ENCODE results near the gene C12orf50. TPM values are rescaled to one million over a fixed set of nuclear protein-coding genes. Genes with fewer than 3 reads are reported as not detected.

C12orf50 gene
- total and polyA plus RNA-seq, 2 experiments from 2014 or later, result not detected

DNA sequence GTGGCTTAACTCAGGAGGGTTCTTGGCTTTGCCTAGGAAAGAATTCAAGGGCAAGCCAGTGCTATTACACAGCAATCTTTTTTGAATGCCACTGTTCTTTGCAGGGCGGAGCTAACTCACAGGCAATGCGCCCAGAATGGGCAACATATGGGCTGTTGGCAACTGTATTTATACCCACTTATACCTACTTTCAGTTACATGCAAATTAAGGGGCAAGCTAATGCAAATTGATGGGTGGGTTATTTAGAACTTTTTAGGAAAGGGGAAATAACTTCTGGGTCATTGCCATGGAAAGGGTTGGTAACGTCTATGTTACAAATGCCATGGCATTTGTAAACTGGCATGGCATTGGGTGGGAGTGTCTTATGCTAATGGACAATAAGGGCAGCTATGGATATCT, 85.4 kb downstream of the C12orf50 start:
- H3K4me3 ChIP-seq, result no peak overlapping the region
- no peaks in the 10 kb centered on the region for H3K9me2 ChIP-seq (replicated peaks; ENCODE audit: insufficient read depth)
- TF ChIP-seq EZH2phosphoT487 (IDR thresholded peaks at IDR 0.05; ENCODE audit: low read depth, severe bottlenecking, unreplicated experiment) (no peak), EZH2 (IDR thresholded peaks at IDR 0.05; ENCODE audit: borderline replicate concordance) (no peak)
- TF ChIP-seq, protein P1, sequence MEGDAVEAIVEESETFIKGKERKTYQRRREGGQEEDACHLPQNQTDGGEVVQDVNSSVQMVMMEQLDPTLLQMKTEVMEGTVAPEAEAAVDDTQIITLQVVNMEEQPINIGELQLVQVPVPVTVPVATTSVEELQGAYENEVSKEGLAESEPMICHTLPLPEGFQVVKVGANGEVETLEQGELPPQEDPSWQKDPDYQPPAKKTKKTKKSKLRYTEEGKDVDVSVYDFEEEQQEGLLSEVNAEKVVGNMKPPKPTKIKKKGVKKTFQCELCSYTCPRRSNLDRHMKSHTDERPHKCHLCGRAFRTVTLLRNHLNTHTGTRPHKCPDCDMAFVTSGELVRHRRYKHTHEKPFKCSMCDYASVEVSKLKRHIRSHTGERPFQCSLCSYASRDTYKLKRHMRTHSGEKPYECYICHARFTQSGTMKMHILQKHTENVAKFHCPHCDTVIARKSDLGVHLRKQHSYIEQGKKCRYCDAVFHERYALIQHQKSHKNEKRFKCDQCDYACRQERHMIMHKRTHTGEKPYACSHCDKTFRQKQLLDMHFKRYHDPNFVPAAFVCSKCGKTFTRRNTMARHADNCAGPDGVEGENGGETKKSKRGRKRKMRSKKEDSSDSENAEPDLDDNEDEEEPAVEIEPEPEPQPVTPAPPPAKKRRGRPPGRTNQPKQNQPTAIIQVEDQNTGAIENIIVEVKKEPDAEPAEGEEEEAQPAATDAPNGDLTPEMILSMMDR (IDR thresholded peaks at IDR 0.05; ENCODE audit: poor library complexity), result no peak
- H3K79me2 ChIP-seq, result no peaks in the 10 kb centered on the region
- no peaks in the 10 kb centered on the region for H3K4me1 ChIP-seq (ENCODE audit: insufficient read depth)
- DNase-seq (ENCODE audit: low spot score), result no peak
- H4K20me1 ChIP-seq (ENCODE audit: insufficient read depth, poor library complexity, severe bottlenecking), result no peaks in the 10 kb centered on the region
- H3K27ac ChIP-seq, result no peak overlapping the region
- H2AFZ ChIP-seq, result no peak overlapping the region
- H3K4me2 ChIP-seq, result no peak overlapping the region
- no peaks in the 10 kb centered on the region for H3K9me3 ChIP-seq (ENCODE audit: low read depth)
- H3K27me3 ChIP-seq, result no peaks in the 10 kb centered on the region
- WGBS (ENCODE audit: low lambda C conversion rate, missing lambda C conversion rate), result 94% methylated on average over 3 of the region's 3 CpGs
- H3K36me3 ChIP-seq (replicated peaks; ENCODE audit: insufficient read depth, low read depth), result no peaks in the 10 kb centered on the region

GRCh38 chr12:87943023-87943422, 86.2 kb downstream of the C12orf50 start:
- H3K4me3 ChIP-seq, result no peak overlapping the region
- no peaks in the 10 kb centered on the region for H3K9me3 ChIP-seq (ENCODE audit: low read depth)
- no peaks in the 10 kb centered on the region for H3K79me2 ChIP-seq
- H3K27ac ChIP-seq, result no peak overlapping the region
- H2AFZ ChIP-seq, result no peak overlapping the region
- no peaks in the 10 kb centered on the region for H3K9me2 ChIP-seq (replicated peaks; ENCODE audit: insufficient read depth)
- no peak overlapping the region for H3K4me2 ChIP-seq
- no peaks in the 10 kb centered on the region for H4K20me1 ChIP-seq (ENCODE audit: insufficient read depth, poor library complexity, severe bottlenecking)
- WGBS (ENCODE audit: low lambda C conversion rate, missing lambda C conversion rate), result 50% methylated on average over 1 of the region's 1 CpG
- H3K4me1 ChIP-seq (ENCODE audit: insufficient read depth), result no peaks in the 10 kb centered on the region
- H3K27me3 ChIP-seq, result no peaks in the 10 kb centered on the region
- H3K36me3 ChIP-seq (replicated peaks; ENCODE audit: insufficient read depth, low read depth), result no peaks in the 10 kb centered on the region
- TF ChIP-seq, protein P1 (IDR thresholded peaks at IDR 0.05; ENCODE audit: poor library complexity), result no peak
- no peak for TF ChIP-seq EZH2phosphoT487 (IDR thresholded peaks at IDR 0.05; ENCODE audit: low read depth, severe bottlenecking, unreplicated experiment)
- no peak for TF ChIP-seq EZH2 (IDR thresholded peaks at IDR 0.05; ENCODE audit: borderline replicate concordance)
- DNase-seq (ENCODE audit: low spot score), result no peak

- H3K27me3 ChIP-seq, result no peaks in the 10 kb centered on the region
- TF ChIP-seq EZH2 (IDR thresholded peaks at IDR 0.05; ENCODE audit: borderline replicate concordance) (no peak), EZH2phosphoT487 (IDR thresholded peaks at IDR 0.05; ENCODE audit: low read depth, severe bottlenecking, unreplicated experiment) (no peak)
- TF ChIP-seq, protein P1 (IDR thresholded peaks at IDR 0.05; ENCODE audit: poor library complexity), result no peak
- H2AFZ ChIP-seq, result no peak overlapping the region
- H3K36me3 ChIP-seq (replicated peaks; ENCODE audit: insufficient read depth, low read depth), result no peaks in the 10 kb centered on the region
- no peak overlapping the region for H3K4me2 ChIP-seq
- H4K20me1 ChIP-seq (ENCODE audit: insufficient read depth, poor library complexity, severe bottlenecking), result no peaks in the 10 kb centered on the region
- no peaks in the 10 kb centered on the region for H3K4me1 ChIP-seq (ENCODE audit: insufficient read depth)
- no peaks in the 10 kb centered on the region for H3K9me3 ChIP-seq (ENCODE audit: low read depth)
- H3K79me2 ChIP-seq, result no peaks in the 10 kb centered on the region
- DNase-seq (ENCODE audit: low spot score), result no peak
- H3K4me3 ChIP-seq, result no peak overlapping the region
- no peak overlapping the region for H3K27ac ChIP-seq
- H3K9me2 ChIP-seq (replicated peaks; ENCODE audit: insufficient read depth), result no peaks in the 10 kb centered on the region
These were observed 90.0 kb downstream of the C12orf50 start for GRCh38 chr12:87939182-87939581.

DNA sequence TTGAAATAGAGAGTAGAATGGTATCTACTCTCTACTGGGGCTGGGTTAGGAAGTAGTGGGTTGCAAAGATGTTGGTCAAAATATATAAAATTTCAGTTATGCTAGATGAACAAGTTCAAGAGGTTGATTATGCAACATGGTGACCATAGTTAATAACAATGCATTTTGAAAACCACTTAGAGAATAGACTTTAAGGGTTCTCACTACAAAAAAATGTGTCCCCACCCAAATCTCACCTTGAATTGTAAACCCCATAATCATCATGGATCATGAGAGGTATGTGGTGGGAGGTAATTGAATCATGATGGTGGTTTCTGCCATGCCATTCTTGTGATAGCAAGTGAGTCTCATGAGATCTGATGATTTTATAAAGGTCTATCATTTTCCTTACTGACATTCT, 94.0 kb downstream of the C12orf50 start:
- H3K27ac ChIP-seq, result no peak overlapping the region
- no peaks in the 10 kb centered on the region for H4K20me1 ChIP-seq (ENCODE audit: insufficient read depth, poor library complexity, severe bottlenecking)
- H3K9me2 ChIP-seq (replicated peaks; ENCODE audit: insufficient read depth), result no peaks in the 10 kb centered on the region
- TF ChIP-seq EZH2 (IDR thresholded peaks at IDR 0.05; ENCODE audit: borderline replicate concordance) (no peak), EZH2phosphoT487 (IDR thresholded peaks at IDR 0.05; ENCODE audit: low read depth, severe bottlenecking, unreplicated experiment) (no peak)
- TF ChIP-seq, protein P1 (IDR thresholded peaks at IDR 0.05; ENCODE audit: poor library complexity), result no peak
- DNase-seq (ENCODE audit: low spot score), result no peak
- H3K4me1 ChIP-seq (ENCODE audit: insufficient read depth), result no peaks in the 10 kb centered on the region
- H3K27me3 ChIP-seq, result no peaks in the 10 kb centered on the region
- H3K9me3 ChIP-seq (ENCODE audit: low read depth), result no peaks in the 10 kb centered on the region
- H3K4me3 ChIP-seq, result no peak overlapping the region
- no peak overlapping the region for H3K4me2 ChIP-seq
- no peaks in the 10 kb centered on the region for H3K36me3 ChIP-seq (replicated peaks; ENCODE audit: insufficient read depth, low read depth)
- H3K79me2 ChIP-seq, result no peaks in the 10 kb centered on the region
- H2AFZ ChIP-seq, result no peak overlapping the region
